ENCODE measurements around the gene SRBD1. TPM values are rescaled to one million over a fixed set of nuclear protein-coding genes. Genes with fewer than 3 reads are reported as not detected.

The SRBD1 gene
- total RNA-seq, 1 experiment from 2014 or later, result 5.8 TPM

- no peaks in the 10 kb centered on the region for H3K9me3 ChIP-seq
- H3K36me3 ChIP-seq, result no peaks in the 10 kb centered on the region
- DNase-seq, result no peak
- H3K27me3 ChIP-seq, result no peaks in the 10 kb centered on the region
- no peak overlapping the region for H3K4me3 ChIP-seq
Measured at GRCh38 chr2:45612731-45613130, 1.7 kb upstream of the SRBD1 start.

- Histone ChIP-seq H3K9me3 (no peaks in the 10 kb centered on the region), H3K27me3 (no peaks in the 10 kb centered on the region), H3K4me3 (no peak overlapping the region), H3K36me3 (no peaks in the 10 kb centered on the region)
- DNase-seq, result no peak
Measured at GRCh38 chr2:45612285-45612684, 1.2 kb upstream of the SRBD1 start.

GRCh38 chr2:45610281-45611019, 617 bp downstream of the SRBD1 start:
- Histone ChIP-seq H3K36me3 (no peaks in the 10 kb centered on the region; the same call in 1 of the 2 replicates), H3K9me3 (no peaks in the 10 kb centered on the region), H3K27me3 (no peaks in the 10 kb centered on the region), H3K4me3 (peak overlapping the region; percentile 64)
- peak; percentile 56 for DNase-seq

GRCh38 chr2:45607701-45608100, 3.4 kb downstream of the SRBD1 start:
- Histone ChIP-seq H3K36me3 (peaks cover 17% of the 10 kb centered on the region), H3K27me3 (no peaks in the 10 kb centered on the region), H3K9me3 (no peaks in the 10 kb centered on the region), H3K4me3 (no peak overlapping the region)
- DNase-seq, result no peak

- peaks cover 26% of the 10 kb centered on the region for H3K36me3 ChIP-seq
- no peak for DNase-seq
- no peak overlapping the region for H3K4me3 ChIP-seq
- H3K9me3 ChIP-seq, result no peaks in the 10 kb centered on the region
- H3K27me3 ChIP-seq, result no peaks in the 10 kb centered on the region
Measured at GRCh38 chr2:45606796-45607195, 4.3 kb downstream of the SRBD1 start.

GRCh38 chr2:45605116-45605515, 6.0 kb downstream of the SRBD1 start:
- peaks cover 43% of the 10 kb centered on the region for H3K36me3 ChIP-seq
- no peak for DNase-seq
- H3K27me3 ChIP-seq, result no peaks in the 10 kb centered on the region
- no peak overlapping the region for H3K4me3 ChIP-seq
- no peaks in the 10 kb centered on the region for H3K9me3 ChIP-seq

GRCh38 chr2:45602624-45603023, 8.4 kb downstream of the SRBD1 start:
- no peak for DNase-seq
- peaks cover 61% of the 10 kb centered on the region for H3K36me3 ChIP-seq
- no peak overlapping the region for H3K4me3 ChIP-seq
- no peaks in the 10 kb centered on the region for H3K27me3 ChIP-seq
- H3K9me3 ChIP-seq, result no peaks in the 10 kb centered on the region

- H3K36me3 ChIP-seq, result peaks cover 68% of the 10 kb centered on the region
Measured at GRCh38 chr2:45598545-45598944, 12.5 kb downstream of the SRBD1 start.

GRCh38 chr2:45596761-45597160, 14.3 kb downstream of the SRBD1 start:
- peaks cover 65% of the 10 kb centered on the region for H3K36me3 ChIP-seq
- H3K4me3 ChIP-seq, result no peak overlapping the region
- no peaks in the 10 kb centered on the region for H3K27me3 ChIP-seq
- no peaks in the 10 kb centered on the region for H3K9me3 ChIP-seq
- DNase-seq, result no peak

More at GRCh38 chr2:45598545-45598944, 12.5 kb downstream of the SRBD1 start:
- Histone ChIP-seq H3K4me3 (no peak overlapping the region), H3K9me3 (no peaks in the 10 kb centered on the region), H3K27me3 (no peaks in the 10 kb centered on the region)
- DNase-seq, result no peak

GRCh38 chr2:45595721-45596435, 15.2 kb downstream of the SRBD1 start:
- Histone ChIP-seq H3K4me3 (no peak overlapping the region), H3K27me3 (no peaks in the 10 kb centered on the region), H3K36me3 (peaks cover 62% of the 10 kb centered on the region), H3K9me3 (no peaks in the 10 kb centered on the region)
- peak; percentile 87 for DNase-seq

- peak; percentile 48 for DNase-seq
- Histone ChIP-seq H3K4me3 (no peak overlapping the region), H3K36me3 (peaks cover 26% of the 10 kb centered on the region), H3K9me3 (no peaks in the 10 kb centered on the region), H3K27me3 (no peaks in the 10 kb centered on the region)
Measured at GRCh38 chr2:45591073-45591472, 20.0 kb downstream of the SRBD1 start.

GRCh38 chr2:45588158-45588829, 22.8 kb downstream of the SRBD1 start:
- Histone ChIP-seq H3K36me3 (peaks cover 23% of the 10 kb centered on the region), H3K9me3 (no peaks in the 10 kb centered on the region), H3K27me3 (no peaks in the 10 kb centered on the region), H3K4me3 (no peak overlapping the region)
- no peak for DNase-seq

- DNase-seq, result no peak
- Histone ChIP-seq H3K27me3 (no peaks in the 10 kb centered on the region), H3K9me3 (no peaks in the 10 kb centered on the region), H3K36me3 (peaks cover 12% of the 10 kb centered on the region), H3K4me3 (no peak overlapping the region)
Measured at GRCh38 chr2:45586600-45586999, 24.5 kb downstream of the SRBD1 start.

- H3K4me3 ChIP-seq, result no peak overlapping the region
- H3K27me3 ChIP-seq, result no peaks in the 10 kb centered on the region
- H3K36me3 ChIP-seq, result peaks cover 8% of the 10 kb centered on the region
- DNase-seq, result no peak
- H3K9me3 ChIP-seq, result no peaks in the 10 kb centered on the region
Measured at GRCh38 chr2:45585267-45585861, 25.7 kb downstream of the SRBD1 start.

- Histone ChIP-seq H3K4me3 (no peak overlapping the region), H3K9me3 (no peaks in the 10 kb centered on the region), H3K27me3 (no peaks in the 10 kb centered on the region), H3K36me3 (peaks cover 11% of the 10 kb centered on the region; the same call in 1 of the 2 replicates)
- DNase-seq, result no peak
Measured at GRCh38 chr2:45583977-45584376, 27.1 kb downstream of the SRBD1 start.

GRCh38 chr2:45582522-45582921, 28.5 kb downstream of the SRBD1 start:
- peaks cover 11% of the 10 kb centered on the region; the same call in 1 of the 2 replicates for H3K36me3 ChIP-seq
- no peaks in the 10 kb centered on the region for H3K27me3 ChIP-seq
- H3K4me3 ChIP-seq, result no peak overlapping the region
- H3K9me3 ChIP-seq, result no peaks in the 10 kb centered on the region
- DNase-seq, result no peak
